ENCODE measurements around the gene TTLL9.

Gene TTLL9

GRCh38 chr20:31836853-31837608 lies 33.4 kb upstream of the TTLL9 start:
- POLR2A ChIA-PET: interaction anchor here (0.5 kb wide), 1 partner anchor 104 kb away, joined by 4 read pairs; no protein-coding TSS in a partner anchor
- no peak for DNase-seq (ENCODE audit: extremely low spot score)
- CTCF ChIA-PET: interaction anchor here (0.9 to 13.3 kb wide), 9 partner anchors 9 to 203 kb away, joined by 3 to 154 read pairs (median 4); partner anchors contain the start of genes FOXS1, MYLK2 and PDRG1
- TF ChIP-seq CTCF (IDR thresholded peaks at IDR 0.05; ENCODE audit: control extremely low read depth, extremely low read depth, low read depth, missing control alignments): no peak

GRCh38 chr20:31837896-31838397 lies 32.5 kb upstream of the TTLL9 start:
- TF ChIP-seq CTCF (IDR thresholded peaks at IDR 0.05; ENCODE audit: control extremely low read depth, extremely low read depth, low read depth, missing control alignments): no peak
- DNase-seq (ENCODE audit: extremely low spot score): no peak
- ChIA-PET POLR2A (no interaction called here), CTCF (interaction anchor here (0.9 to 13.3 kb wide), 8 partner anchors 8 to 253 kb away, joined by 3 to 154 read pairs (median 8); partner anchors contain the start of genes FOXS1, MYLK2 and PDRG1)

- DNase-seq (ENCODE audit: extremely low spot score): no peak
- no peak for TF ChIP-seq CTCF (IDR thresholded peaks at IDR 0.05; ENCODE audit: control extremely low read depth, extremely low read depth, low read depth, missing control alignments)
- POLR2A ChIA-PET: no interaction called here
- CTCF ChIA-PET: interaction anchor here (1.3 to 13.3 kb wide), 6 partner anchors 7 to 252 kb away, joined by 3 to 154 read pairs (median 14); partner anchors contain the start of genes FOXS1 and MYLK2
Measured at GRCh38 chr20:31838646-31839292, 31.7 kb upstream of the TTLL9 start.

GRCh38 chr20:31839782-31840487 lies 30.5 kb upstream of the TTLL9 start:
- POLR2A ChIA-PET: no interaction called here
- no peak for TF ChIP-seq CTCF (IDR thresholded peaks at IDR 0.05; ENCODE audit: control extremely low read depth, extremely low read depth, low read depth, missing control alignments)
- CTCF ChIA-PET: interaction anchor here (13.3 kb wide), 1 partner anchor 19 kb away, joined by 154 read pairs; the partner anchor contains the start of gene MYLK2

GRCh38 chr20:31840906-31841816 lies 29.3 kb upstream of the TTLL9 start:
- POLR2A ChIA-PET: no interaction called here
- no peak for DNase-seq (ENCODE audit: extremely low spot score)
- CTCF ChIA-PET: interaction anchor here (13.3 kb wide), 1 partner anchor 20 kb away, joined by 154 read pairs; the partner anchor contains the start of gene MYLK2

More at GRCh38 chr20:31839782-31840487, 30.5 kb upstream of the TTLL9 start:
- no peak for DNase-seq (ENCODE audit: extremely low spot score)

More at GRCh38 chr20:31840906-31841816, 29.3 kb upstream of the TTLL9 start:
- TF ChIP-seq CTCF (IDR thresholded peaks at IDR 0.05; ENCODE audit: control extremely low read depth, extremely low read depth, low read depth, missing control alignments): no peak

All from GM10248 (cell line).